NCI-H187 treated with DMSO at 0.1 percent for 48 hours (cell line): ENCODE measurements around the gene TESK2.

Experiments used
- DNase-seq: peaks from one replicate; lab custom pipeline; 2025; lab: John Stamatoyannopoulos, UW

Gene TESK2

GRCh38 chr1:45337630-45338325 lies 153.2 kb downstream of the TESK2 start:
- no peak for DNase-seq

GRCh38 chr1:45335855-45336324 lies 155.1 kb downstream of the TESK2 start:
- no peak for DNase-seq

GRCh38 chr1:45334308-45335245 lies 156.4 kb downstream of the TESK2 start:
- DNase-seq, result no peak

- no peak for DNase-seq
Observed at GRCh38 chr1:45332346-45332720, 158.6 kb downstream of the TESK2 start.

- DNase-seq, result no peak
Observed at GRCh38 chr1:45331436-45332345, 159.3 kb downstream of the TESK2 start.

GRCh38 chr1:45329445-45329844 lies 161.5 kb downstream of the TESK2 start:
- no peak for DNase-seq

- no peak for DNase-seq
Observed at GRCh38 chr1:45328680-45329079, 162.3 kb downstream of the TESK2 start.

- no peak for DNase-seq
Observed at GRCh38 chr1:45327644-45328515, 163.1 kb downstream of the TESK2 start.

- DNase-seq, result peak; percentile 3
Observed at GRCh38 chr1:45326627-45327623, 164.0 kb downstream of the TESK2 start, which contains the start of gene HPDL. Gene HPDL, plus strand, starts transcription at chr1:45326895. Its CDS starts 254 bp downstream, at chr1:45327149.

- no peak for DNase-seq
Observed at GRCh38 chr1:45325851-45326506, 165.0 kb downstream of the TESK2 start.

- no peak for DNase-seq
Observed at GRCh38 chr1:45322486-45323040, 168.4 kb downstream of the TESK2 start.

- DNase-seq, result no peak
Observed at GRCh38 chr1:45321444-45321843, 169.5 kb downstream of the TESK2 start.

GRCh38 chr1:45319761-45320160 lies 171.2 kb downstream of the TESK2 start:
- DNase-seq, result no peak

- no peak for DNase-seq
Observed at GRCh38 chr1:45317166-45317565, 173.8 kb downstream of the TESK2 start.

GRCh38 chr1:45314266-45314665 lies 176.7 kb downstream of the TESK2 start:
- no peak for DNase-seq

- DNase-seq, result no peak
Observed at GRCh38 chr1:45306905-45307304, 184.1 kb downstream of the TESK2 start.

GRCh38 chr1:45306319-45306718 lies 184.6 kb downstream of the TESK2 start:
- no peak for DNase-seq

GRCh38 chr1:45305231-45305630 lies 185.7 kb downstream of the TESK2 start:
- DNase-seq, result no peak
